ENCODE data around the gene GBE1.

Gene GBE1

DNA sequence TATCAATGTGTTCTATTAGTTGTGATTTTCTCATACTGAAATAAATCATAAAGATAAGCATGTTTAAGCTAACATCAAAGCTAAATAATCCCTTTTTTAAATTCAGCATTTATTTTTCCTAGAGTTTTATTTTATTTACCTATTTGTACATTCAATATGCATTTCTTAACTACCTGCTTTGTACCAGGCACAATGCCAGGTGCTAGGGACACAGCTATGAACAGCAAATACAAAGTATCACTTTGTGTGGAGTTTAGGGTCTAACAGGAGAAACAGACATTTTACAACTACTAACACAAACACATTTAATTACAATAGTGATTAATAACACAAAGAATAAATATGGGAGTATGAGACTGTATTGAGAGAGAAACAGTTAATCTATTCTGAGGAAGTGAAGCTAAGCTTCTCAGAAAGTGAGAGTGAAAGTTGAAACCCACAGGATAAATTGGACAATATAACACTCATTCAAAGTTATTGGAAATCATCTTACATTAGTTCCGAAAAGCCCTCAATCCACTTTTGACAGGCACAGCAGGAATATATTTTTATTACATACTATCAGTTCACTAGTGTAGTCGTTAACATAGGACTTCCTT, 159.6 kb downstream of the GBE1 start:
- no peak for DNase-seq

DNA sequence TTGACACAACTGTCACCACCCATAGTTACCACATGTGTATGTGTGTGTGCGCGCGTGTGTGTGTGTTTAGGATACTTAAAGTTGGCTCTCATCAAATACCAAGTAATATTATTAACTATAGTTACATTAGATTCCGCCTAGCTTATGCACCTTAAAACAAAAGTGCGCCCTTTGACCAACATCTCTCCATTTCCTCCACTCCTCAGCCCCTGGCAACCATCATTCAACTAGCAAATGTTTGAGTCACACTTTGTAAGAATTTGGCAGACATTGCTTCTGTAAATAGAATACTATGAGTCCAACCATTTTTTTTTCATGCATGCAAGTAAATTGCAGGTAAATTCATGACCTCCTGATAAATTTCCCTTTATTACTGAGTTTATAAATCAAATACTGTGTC, 169.3 kb downstream of the GBE1 start:
- no peak for DNase-seq

DNA sequence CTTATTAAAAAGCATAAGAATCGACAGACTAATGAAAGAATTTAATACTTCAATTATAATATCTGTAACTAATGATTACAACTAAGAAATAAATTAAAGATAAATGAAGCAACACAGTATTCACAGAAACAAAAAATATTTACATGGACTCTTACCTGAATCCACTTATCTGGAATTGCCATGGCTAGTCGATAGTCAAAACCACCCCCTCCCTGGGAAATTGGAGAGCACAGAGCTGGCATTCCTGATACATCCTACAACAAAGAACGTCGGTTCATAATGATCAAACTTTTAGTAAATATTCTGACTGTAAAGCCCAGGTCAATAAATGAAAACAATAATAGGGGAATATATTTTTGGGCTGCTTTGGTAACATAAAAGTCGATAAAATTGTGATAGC, 175.5 kb downstream of the GBE1 start:
- no peak for DNase-seq

- DNase-seq: no peak
Measured at GRCh38 chr3:81585056-81585455, 176.4 kb downstream of the GBE1 start.

DNA sequence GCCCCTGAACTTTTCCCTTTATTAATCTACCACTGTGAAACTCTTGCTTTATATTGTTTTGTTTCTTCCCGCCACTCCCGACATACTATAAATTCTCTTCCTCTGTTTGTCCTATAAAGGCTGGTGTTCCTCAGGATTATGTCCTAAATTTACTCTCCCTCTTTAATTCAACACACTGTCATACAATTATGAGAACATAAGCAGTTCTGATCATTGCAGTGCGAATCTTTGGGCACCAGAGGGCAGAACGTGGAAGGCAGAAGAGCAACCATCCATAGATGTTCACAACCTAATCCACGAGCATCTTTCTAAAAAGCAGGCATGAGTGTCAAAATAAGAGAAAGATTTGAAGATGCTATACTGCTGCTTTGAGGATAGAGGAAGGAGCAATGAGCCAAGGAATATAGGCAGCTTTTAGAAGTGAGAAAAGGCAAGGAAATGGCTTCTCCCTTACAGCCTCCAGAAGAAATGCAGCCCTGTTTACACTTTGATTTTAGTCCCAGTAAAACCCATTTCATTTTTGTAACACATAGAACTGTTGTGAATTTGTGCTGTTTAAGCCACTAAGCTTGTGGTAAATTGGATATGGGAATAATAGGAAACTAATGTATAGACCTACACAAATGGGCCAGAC, 179.4 kb downstream of the GBE1 start:
- no peak for DNase-seq

GRCh38 chr3:81580355-81580754, 181.1 kb downstream of the GBE1 start:
- DNase-seq: no peak

- no peak for DNase-seq
Measured at GRCh38 chr3:81579744-81580143, 181.7 kb downstream of the GBE1 start.

- DNase-seq: no peak
Measured at GRCh38 chr3:81572201-81572756, 189.2 kb downstream of the GBE1 start.

DNA sequence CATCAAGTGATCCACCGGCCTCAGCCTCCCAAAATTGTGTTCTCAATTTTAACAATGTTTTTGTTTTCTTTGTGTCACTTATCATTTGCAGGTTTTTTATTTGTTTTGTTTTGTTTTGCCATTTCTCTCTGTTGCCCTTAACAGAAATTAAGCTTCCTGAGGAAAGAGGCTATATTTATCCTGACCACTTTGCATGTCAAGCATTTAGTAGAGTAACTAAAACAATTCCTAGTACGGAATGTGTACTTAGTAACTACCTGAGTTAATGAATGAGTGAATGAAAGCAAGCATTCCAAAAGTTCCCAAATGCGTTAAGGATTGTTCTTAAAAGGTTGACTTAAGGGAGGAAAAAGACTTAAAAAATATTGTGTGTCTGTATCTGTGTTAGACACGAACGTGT, 193.1 kb downstream of the GBE1 start:
- no peak for DNase-seq

- no peak for DNase-seq
Measured at GRCh38 chr3:81565041-81565440, 196.4 kb downstream of the GBE1 start.

DNA sequence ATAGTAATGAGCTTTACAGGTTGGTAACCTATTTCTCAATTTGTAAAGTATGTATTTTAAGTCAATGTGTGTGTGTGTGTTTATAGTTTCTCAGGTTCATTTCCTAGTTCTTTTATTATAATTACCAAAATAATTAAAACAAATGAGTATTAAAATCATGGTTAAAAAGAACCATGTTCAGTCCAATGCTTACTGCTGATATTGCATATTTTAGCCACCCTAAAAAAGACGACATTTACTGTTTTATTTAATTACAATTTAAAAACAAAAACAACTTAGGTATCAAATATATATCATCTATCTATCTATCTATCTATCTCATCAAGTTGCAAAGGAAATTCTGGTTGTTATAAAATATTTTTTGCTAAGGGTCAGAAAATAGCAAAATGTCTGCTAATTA, 203.3 kb downstream of the GBE1 start:
- DNase-seq: no peak

- no peak for DNase-seq
Measured at GRCh38 chr3:81554801-81555200, 206.6 kb downstream of the GBE1 start.

GRCh38 chr3:81554388-81554787, 207.1 kb downstream of the GBE1 start:
- no peak for DNase-seq

DNA sequence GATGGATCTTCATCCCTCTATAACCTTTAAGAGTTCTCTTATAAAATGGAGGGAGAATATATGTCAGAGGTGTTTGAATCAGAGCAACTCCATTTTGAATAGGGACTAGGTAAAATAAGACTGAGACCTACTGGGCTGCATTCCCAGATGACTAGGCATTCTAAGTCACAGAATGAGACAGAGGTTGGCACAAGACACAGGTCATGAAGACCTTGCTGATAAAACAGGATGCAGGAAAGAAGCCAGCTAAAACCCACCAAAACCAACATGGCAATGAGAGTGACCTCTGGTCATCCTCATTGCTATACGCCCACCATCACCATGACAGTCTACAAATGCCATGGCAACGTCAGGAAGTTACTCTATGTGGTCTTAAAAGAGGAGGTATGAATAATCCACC, 211.0 kb downstream of the GBE1 start:
- DNase-seq: no peak

- no peak for DNase-seq
Measured at GRCh38 chr3:81549831-81550230, 211.6 kb downstream of the GBE1 start.

- DNase-seq: no peak
Measured at GRCh38 chr3:81549388-81549787, 212.1 kb downstream of the GBE1 start.

DNA sequence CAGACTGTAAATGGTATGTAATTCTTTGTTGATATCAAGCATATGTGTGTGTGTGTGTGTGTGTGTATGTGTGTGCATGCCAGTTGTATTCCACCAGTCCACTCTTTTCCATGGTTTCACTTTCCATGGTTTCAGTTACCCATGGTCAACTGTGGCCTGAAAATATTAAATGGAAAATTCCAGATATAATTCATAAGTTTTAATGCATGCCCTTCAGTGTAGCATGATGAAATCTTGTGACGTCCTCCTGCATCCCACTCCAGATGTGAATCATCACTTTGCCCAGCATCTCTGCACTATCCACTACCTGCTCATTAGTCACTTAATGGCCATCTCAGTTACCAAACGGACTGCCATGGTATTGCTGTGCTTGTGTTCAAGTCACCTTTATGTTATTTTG, 215.9 kb downstream of the GBE1 start:
- no peak for DNase-seq

DNA sequence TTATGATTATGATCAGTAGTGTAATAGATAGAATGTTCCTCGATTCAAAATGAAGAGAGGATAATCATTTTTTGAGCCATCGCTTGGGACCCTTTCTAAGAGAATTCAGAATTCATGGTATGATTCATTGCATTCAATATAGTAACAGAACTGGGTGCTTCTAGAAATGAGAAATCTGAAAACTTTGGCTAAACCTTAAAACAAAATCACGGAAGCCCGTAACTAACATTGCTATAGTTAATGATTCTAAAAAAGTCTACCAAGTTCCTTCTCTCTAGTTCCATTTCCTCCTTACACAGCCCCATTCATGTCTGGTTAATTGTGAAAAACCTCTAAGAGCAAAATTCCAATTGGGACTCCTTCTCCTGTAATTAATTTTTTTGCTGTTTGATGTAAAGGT, 217.1 kb downstream of the GBE1 start:
- no peak for DNase-seq

- DNase-seq: no peak
Measured at GRCh38 chr3:81540787-81541186, 220.7 kb downstream of the GBE1 start.

GRCh38 chr3:81531846-81532245, 229.6 kb downstream of the GBE1 start:
- DNase-seq: no peak

GRCh38 chr3:81531263-81531662, 230.2 kb downstream of the GBE1 start:
- no peak for DNase-seq

DNA sequence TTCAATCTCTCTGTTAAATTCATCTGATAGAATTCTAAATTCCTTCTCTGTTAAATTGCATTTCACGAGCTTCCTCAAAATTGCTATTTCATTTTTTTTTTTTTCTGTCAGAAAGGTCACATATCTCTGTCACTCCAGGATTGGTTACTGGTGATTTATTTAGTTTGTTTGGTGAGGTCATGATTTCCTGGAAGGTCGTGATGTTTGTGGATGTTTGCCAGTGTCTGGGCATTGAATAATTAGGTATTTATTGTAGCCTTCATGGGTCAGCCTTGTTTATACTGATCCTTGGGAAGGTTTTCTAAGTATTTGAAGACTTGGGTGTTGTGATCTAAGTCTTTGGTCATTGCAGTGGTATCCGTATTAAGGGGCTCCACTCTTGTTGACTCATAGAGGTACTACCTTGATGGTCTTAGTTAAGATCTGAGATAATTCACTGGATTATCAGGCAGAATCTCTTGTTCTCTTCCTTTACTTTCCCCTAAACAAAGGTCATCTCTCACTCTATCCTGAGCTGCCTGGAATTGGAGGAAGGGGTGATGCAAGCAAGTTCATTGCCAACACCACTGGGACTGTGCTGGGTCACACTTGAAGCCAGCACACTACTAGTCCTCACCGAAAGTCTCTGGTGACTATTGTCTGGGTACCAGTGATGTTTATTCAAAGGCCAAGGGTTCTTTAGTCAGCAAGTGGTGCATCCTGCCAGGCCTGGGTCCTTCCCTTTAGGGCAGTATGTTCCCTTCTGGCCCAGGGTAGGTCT, 231.1 kb downstream of the GBE1 start:
- DNase-seq: no peak

GRCh38 chr3:81521855-81522254, 239.6 kb downstream of the GBE1 start:
- DNase-seq: no peak

DNA sequence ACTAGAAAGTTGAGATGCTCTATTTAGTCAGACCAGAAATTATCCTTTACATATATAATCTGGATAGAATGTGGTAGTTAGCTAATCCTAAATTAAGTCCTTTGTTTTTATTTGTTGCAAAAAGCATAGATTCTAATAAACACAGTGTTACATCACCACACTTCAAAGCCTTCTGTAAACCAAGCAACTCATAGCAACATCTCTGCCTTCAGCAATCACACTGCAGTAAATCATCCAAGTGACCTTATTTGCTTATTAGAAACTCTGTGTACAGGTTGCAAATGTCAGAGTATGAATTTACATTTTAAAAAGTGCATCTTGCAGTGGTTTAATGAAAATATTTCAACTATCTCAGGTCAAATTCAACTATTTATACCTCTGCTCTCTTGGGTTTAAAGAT, 242.5 kb downstream of the GBE1 start:
- no peak for DNase-seq

All from central memory CD4-positive, alpha-beta T cell (primary cell).